PC-9 (cell line): ENCODE data around the gene EYA2. TPM values are rescaled to one million over a fixed set of nuclear protein-coding genes. Genes with fewer than 3 reads are reported as not detected.

ENCODE experiments used
- BruUV-seq: library from RNA; stranded (reverse); fragments of 400-500 nt; replicated peaks from 2 replicates; lab custom pipeline; 2021; lab: Mats Ljungman, UMichigan
- CTCF ChIA-PET: fragments of 300-600 bp; sonication (Branson Sonifier 250); formaldehyde crosslinking; loops from one replicate; lab custom pipeline; 2022; ENCODE audit warnings: antibody characterized with exemption; lab: Charles Lee
- POLR2A ChIA-PET: fragments of 300-600 bp; sonication (Branson Sonifier 250); formaldehyde crosslinking; loops from one replicate; lab custom pipeline; 2022; ENCODE audit warnings: antibody characterized with exemption; ENCODE audit not compliant: unreplicated experiment; lab: Charles Lee
- DNase-seq, 2 experiments: peaks; one replicate each; pipeline versions ENCODE4 v3.0.0 to v3.0.0-alpha.2; 2015 to 2022; ENCODE audit warnings: mixed read lengths in 1 of 2
- H2AFZ ChIP-seq: fragments of 200-600 bp; sonication (generic); 2 replicates; pipeline ENCODE4 v1.8.1; 2017; ENCODE audit warnings: antibody characterized with exemption
- H3F3A ChIP-seq: fragments of 200-600 bp; sonication (generic); 2 replicates; pipeline ENCODE4 v1.8.1; 2017; ENCODE audit warnings: antibody characterized with exemption, mild to moderate bottlenecking, low read depth; ENCODE audit not compliant: insufficient read depth
- H3K27ac ChIP-seq: fragments of 200-600 bp; sonication (generic); 2 replicates; pipeline ENCODE4 v1.6.1; 2016; ENCODE audit warnings: mixed run types
- H3K27me3 ChIP-seq: fragments of 200-600 bp; sonication (generic); 2 replicates; pipeline ENCODE4 v1.6.1; 2016; ENCODE audit warnings: low read depth, mixed run types; ENCODE audit not compliant: insufficient read depth
- H3K36me3 ChIP-seq: fragments of 200-600 bp; sonication (generic); 2 replicates; pipeline ENCODE4 v1.6.1; 2016; ENCODE audit warnings: low read depth, mixed run types
- H3K4me1 ChIP-seq: fragments of 200-600 bp; sonication (generic); replicated peaks from 2 replicates; pipeline ENCODE4 v1.6.1; 2016; ENCODE audit warnings: mixed run types; ENCODE audit not compliant: insufficient read depth
- H3K4me2 ChIP-seq: fragments of 200-600 bp; sonication (generic); 2 replicates; pipeline ENCODE4 v1.6.1; 2017; ENCODE audit warnings: mixed run types
- H3K4me3 ChIP-seq: fragments of 200-600 bp; sonication (generic); 2 replicates; pipeline ENCODE4 v1.6.1; 2016; ENCODE audit warnings: mixed run types
- H3K79me2 ChIP-seq: fragments of 200-600 bp; sonication (generic); 2 replicates; pipeline ENCODE4 v1.6.1; 2017; ENCODE audit warnings: low read depth, mixed run types
- H3K9me2 ChIP-seq: fragments of 200-600 bp; sonication (generic); 2 replicates; pipeline ENCODE4 v1.8.1; 2017; ENCODE audit warnings: mild to moderate bottlenecking; ENCODE audit not compliant: insufficient read depth
- H3K9me3 ChIP-seq: fragments of 200-600 bp; sonication (generic); 2 replicates; pipeline ENCODE4 v1.8.1; 2016; ENCODE audit warnings: low read depth; ENCODE audit not compliant: insufficient read depth
- H4K20me1 ChIP-seq: fragments of 200-600 bp; sonication (generic); 2 replicates; pipeline ENCODE4 v1.8.1; 2017; ENCODE audit not compliant: insufficient read depth
- EZH2 ChIP-seq: fragments of 200-600 bp; sonication (generic); IDR thresholded peaks from 2 replicates; pipeline ENCODE4 v1.8.0; 2017; ENCODE audit warnings: antibody characterized with exemption, low read depth
- intact Hi-C: fragments of 100-400 bp; cut with micrococcal nuclease; formaldehyde crosslinking; loops from one replicate; pipeline ENCODE4 v1.10.0; 2022; ENCODE audit not compliant: unreplicated experiment
- total RNA-seq: library from RNA; stranded (reverse); gene quantifications from 2 replicates; pipeline ENCODE4 v1.2.3, GENCODE V29; 2021
- TF ChIP-seq, protein P1 (sequence below): fragments of 200-600 bp; sonication (generic); conservative IDR thresholded peaks from 2 replicates; pipeline ENCODE4 v1.6.1; 2017; ENCODE audit warnings: mixed run types, antibody characterized with exemption, mild to moderate bottlenecking, moderate library complexity

Gene EYA2
- total RNA-seq, 1 experiment from 2014 or later, result not detected

DNA sequence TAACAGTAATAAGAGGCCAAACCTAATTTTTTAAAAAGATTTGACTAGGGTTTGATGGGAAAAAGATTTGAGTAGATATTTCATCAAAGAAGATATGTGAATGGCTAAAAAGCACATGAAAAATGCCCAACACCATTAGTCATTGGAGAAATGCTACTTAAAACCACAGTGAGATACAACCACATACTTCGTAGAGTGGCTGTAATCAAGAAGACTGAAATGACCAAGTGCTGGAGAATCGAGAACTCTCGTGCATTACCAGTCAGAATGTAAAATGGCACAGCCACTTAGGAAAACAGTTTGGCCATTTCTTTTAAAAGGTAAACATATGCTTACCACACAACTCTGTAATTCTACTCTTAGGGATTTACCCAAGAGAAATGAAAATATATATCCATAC is 175.5 kb downstream of the EYA2 start:
- no peak overlapping the region for H2AFZ ChIP-seq
- H3K79me2 ChIP-seq, result no peaks in the 10 kb centered on the region
- H3K27me3 ChIP-seq, result peaks cover 3% of the 10 kb centered on the region; the same call in 1 of the 2 replicates
- H3K4me3 ChIP-seq, result no peak overlapping the region
- no peak overlapping the region for H3K27ac ChIP-seq
- peaks cover 17% of the 10 kb centered on the region for H3K9me3 ChIP-seq
- POLR2A ChIA-PET, result no interaction called here
- no peaks in the 10 kb centered on the region for H3K36me3 ChIP-seq
- H4K20me1 ChIP-seq, result no peaks in the 10 kb centered on the region
- BruUV-seq, result no TSS peak
- DNase-seq, result no peak
- TF ChIP-seq EZH2, result no peak
- TF ChIP-seq, protein P1, sequence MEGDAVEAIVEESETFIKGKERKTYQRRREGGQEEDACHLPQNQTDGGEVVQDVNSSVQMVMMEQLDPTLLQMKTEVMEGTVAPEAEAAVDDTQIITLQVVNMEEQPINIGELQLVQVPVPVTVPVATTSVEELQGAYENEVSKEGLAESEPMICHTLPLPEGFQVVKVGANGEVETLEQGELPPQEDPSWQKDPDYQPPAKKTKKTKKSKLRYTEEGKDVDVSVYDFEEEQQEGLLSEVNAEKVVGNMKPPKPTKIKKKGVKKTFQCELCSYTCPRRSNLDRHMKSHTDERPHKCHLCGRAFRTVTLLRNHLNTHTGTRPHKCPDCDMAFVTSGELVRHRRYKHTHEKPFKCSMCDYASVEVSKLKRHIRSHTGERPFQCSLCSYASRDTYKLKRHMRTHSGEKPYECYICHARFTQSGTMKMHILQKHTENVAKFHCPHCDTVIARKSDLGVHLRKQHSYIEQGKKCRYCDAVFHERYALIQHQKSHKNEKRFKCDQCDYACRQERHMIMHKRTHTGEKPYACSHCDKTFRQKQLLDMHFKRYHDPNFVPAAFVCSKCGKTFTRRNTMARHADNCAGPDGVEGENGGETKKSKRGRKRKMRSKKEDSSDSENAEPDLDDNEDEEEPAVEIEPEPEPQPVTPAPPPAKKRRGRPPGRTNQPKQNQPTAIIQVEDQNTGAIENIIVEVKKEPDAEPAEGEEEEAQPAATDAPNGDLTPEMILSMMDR, result no peak
- H3F3A ChIP-seq, result no peaks in the 10 kb centered on the region
- H3K4me1 ChIP-seq, result no peaks in the 10 kb centered on the region
- CTCF ChIA-PET, result no interaction called here
- intact Hi-C loops, result no loop called here
- no peaks in the 10 kb centered on the region for H3K9me2 ChIP-seq
- no peak overlapping the region for H3K4me2 ChIP-seq

DNA sequence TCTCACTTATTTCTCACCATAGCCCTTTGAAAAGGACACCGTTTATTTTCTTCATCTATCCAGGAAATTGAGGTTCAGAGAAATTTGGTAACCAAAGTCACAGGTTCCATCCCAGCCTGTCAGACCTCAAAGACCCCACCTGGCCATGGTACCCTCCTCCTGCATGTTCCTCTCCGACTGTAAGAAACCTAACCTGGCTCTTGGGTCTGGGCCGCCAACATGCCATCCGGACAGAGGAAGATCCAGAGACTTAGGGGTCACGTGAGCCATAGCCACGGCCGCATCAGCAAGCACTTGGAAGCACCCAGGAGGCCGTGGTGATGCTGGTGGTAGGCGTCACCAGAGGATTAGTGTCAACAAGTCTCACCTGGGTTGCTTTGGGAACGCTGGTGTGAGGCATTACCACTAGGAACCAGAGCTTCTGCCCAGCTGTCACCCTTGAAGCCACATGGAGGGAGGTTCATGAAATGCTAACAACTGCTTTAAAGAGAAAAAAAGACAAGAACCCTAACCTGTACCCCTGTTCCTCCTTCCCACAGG is 177.1 kb downstream of the EYA2 start:
- H3K9me2 ChIP-seq, result no peaks in the 10 kb centered on the region
- H3K27ac ChIP-seq, result no peak overlapping the region

DNA sequence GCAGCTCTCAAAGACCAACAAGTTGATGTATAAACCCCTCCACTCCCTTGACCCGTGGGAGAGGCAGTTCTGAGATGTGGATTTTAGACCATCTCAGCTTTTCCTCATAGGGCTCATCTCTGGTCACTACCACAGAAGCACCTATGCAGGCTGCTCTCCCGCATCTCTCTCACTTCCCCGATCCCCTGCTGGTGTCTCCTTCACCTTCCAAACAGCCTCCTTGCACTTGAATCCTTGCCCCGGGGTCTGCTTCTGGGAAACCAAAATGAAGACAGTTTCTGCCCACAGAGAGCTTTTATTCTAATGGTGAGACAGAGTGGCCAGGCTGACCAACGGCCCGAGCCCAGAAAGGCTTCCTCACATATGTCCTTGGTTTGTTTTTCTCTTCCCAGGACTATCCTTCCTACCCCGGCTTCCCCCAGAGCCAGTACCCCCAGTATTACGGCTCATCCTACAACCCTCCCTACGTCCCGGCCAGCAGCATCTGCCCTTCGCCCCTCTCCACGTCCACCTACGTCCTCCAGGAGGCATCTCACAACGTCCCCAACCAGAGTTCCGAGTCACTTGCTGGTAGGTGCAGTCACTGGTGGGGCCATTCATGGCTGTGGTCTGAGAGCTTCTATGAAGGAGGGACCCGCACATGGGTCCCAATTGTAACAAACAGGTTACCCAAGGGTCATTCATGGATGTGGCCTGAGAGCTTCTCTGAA is 179.3 kb downstream of the EYA2 start:
- no peaks in the 10 kb centered on the region for H3K4me1 ChIP-seq
- no peaks in the 10 kb centered on the region for H4K20me1 ChIP-seq
- no TSS peak for BruUV-seq
- no peaks in the 10 kb centered on the region for H3F3A ChIP-seq
- TF ChIP-seq, protein P1, result no peak
- TF ChIP-seq EZH2, result no peak
- peaks cover 11% of the 10 kb centered on the region; the same call in 1 of the 2 replicates for H3K27me3 ChIP-seq
- no peak overlapping the region for H3K27ac ChIP-seq
- CTCF ChIA-PET, result interaction anchor here (0.5 kb wide), 1 partner anchor 64 kb away, joined by 3 read pairs; no protein-coding TSS in a partner anchor
- POLR2A ChIA-PET, result no interaction called here
- DNase-seq, result no peak
- intact Hi-C loops, result no loop called here
- H3K79me2 ChIP-seq, result no peaks in the 10 kb centered on the region
- no peaks in the 10 kb centered on the region for H3K9me2 ChIP-seq
- H3K4me2 ChIP-seq, result no peak overlapping the region
- H3K9me3 ChIP-seq, result peaks cover 13% of the 10 kb centered on the region
- no peak overlapping the region for H2AFZ ChIP-seq
- no peaks in the 10 kb centered on the region for H3K36me3 ChIP-seq
- no peak overlapping the region for H3K4me3 ChIP-seq

More for the DNA sequence above, 177.1 kb downstream of the EYA2 start:
- Histone ChIP-seq H4K20me1 (no peaks in the 10 kb centered on the region), H3F3A (no peaks in the 10 kb centered on the region), H3K4me3 (no peak overlapping the region), H2AFZ (no peak overlapping the region), H3K79me2 (no peaks in the 10 kb centered on the region), H3K36me3 (no peaks in the 10 kb centered on the region), H3K27me3 (peaks cover 5% of the 10 kb centered on the region; the same call in 1 of the 2 replicates), H3K4me1 (no peaks in the 10 kb centered on the region), H3K9me3 (peaks cover 27% of the 10 kb centered on the region), H3K4me2 (no peak overlapping the region)
- ChIA-PET CTCF (no interaction called here), POLR2A (no interaction called here)
- TF ChIP-seq, protein P1, result no peak
- no peak for TF ChIP-seq EZH2
- no peak for DNase-seq
- no TSS peak for BruUV-seq
- intact Hi-C loops, result no loop called here
